Neural cell (in vitro differentiated cells): ENCODE results near the gene FARP1. TPM values are rescaled to one million over a fixed set of nuclear protein-coding genes. Genes with fewer than 3 reads are reported as not detected.

Experiments used
- H2AFZ ChIP-seq: fragments of 200-600, 300-800 bp; sonication (generic), shearing (Covaris generic); 2 replicates; pipeline ENCODE4 v1.6.0; 2014; ENCODE audit warnings: low read depth, mild to moderate bottlenecking, antibody characterized with exemption, low read length, moderate library complexity
- H3F3A ChIP-seq: fragments of 200-600 bp; shearing (Covaris generic); 2 replicates; pipeline ENCODE4 v1.6.1; 2016; ENCODE audit warnings: mild to moderate bottlenecking, moderate library complexity, mixed read lengths, antibody characterized with exemption, low read length; ENCODE audit not compliant: insufficient read depth, poor library complexity, severe bottlenecking
- H3K27ac ChIP-seq: fragments of 200-600, 300-800 bp; sonication (generic), shearing (Covaris generic); 2 replicates; pipeline ENCODE4 v1.5.1; 2014; ENCODE audit warnings: mild to moderate bottlenecking, low read length, moderate library complexity
- H3K27me3 ChIP-seq: fragments of 300-800, 200-600 bp; sonication (generic), shearing (Covaris generic); 2 replicates; pipeline ENCODE4 v1.6.0; 2014; ENCODE audit warnings: mild to moderate bottlenecking, low read depth, low read length, moderate library complexity; ENCODE audit not compliant: insufficient read depth
- H3K36me3 ChIP-seq: fragments of 300-800, 200-600 bp; sonication (generic), shearing (Covaris generic); 2 replicates; pipeline ENCODE4 v1.5.1; 2014; ENCODE audit warnings: mild to moderate bottlenecking, antibody characterized with exemption, low read length, moderate library complexity; ENCODE audit not compliant: insufficient read depth
- H3K4me2 ChIP-seq: fragments of 300-800, 200-600 bp; sonication (generic), shearing (Covaris generic); 2 replicates; pipeline ENCODE4 v1.6.0; 2014; ENCODE audit warnings: mild to moderate bottlenecking, low read length
- H3K4me3 ChIP-seq: fragments of 300-800, 200-600 bp; sonication (generic), shearing (Covaris generic); 2 replicates; pipeline ENCODE4 v1.5.1; 2014; ENCODE audit warnings: mild to moderate bottlenecking, low read length, moderate library complexity
- H3K79me2 ChIP-seq: fragments of 200-600 bp; shearing (Covaris generic); replicated peaks from 2 replicates; pipeline ENCODE4 v1.6.0; 2014; ENCODE audit warnings: mild to moderate bottlenecking, low read length, moderate library complexity; ENCODE audit not compliant: insufficient read depth
- H3K9ac ChIP-seq: fragments of 300-800, 200-600 bp; sonication (generic), shearing (Covaris generic); 2 replicates; pipeline ENCODE4 v1.6.1; 2016; ENCODE audit warnings: mild to moderate bottlenecking, low read length, mixed read lengths
- H3K9me2 ChIP-seq: fragments of 200-600 bp; shearing (Covaris generic); 2 replicates; pipeline ENCODE4 v1.6.1; 2016; ENCODE audit warnings: mild to moderate bottlenecking, low read length, mixed read lengths; ENCODE audit not compliant: insufficient read depth
- H3K9me3 ChIP-seq: fragments of 200-600, 300-800 bp; sonication (generic), shearing (Covaris generic); 2 replicates; pipeline ENCODE4 v1.6.1; 2016; ENCODE audit warnings: mild to moderate bottlenecking, mixed run types, low read length, moderate library complexity, mixed read lengths
- H4K20me1 ChIP-seq: fragments of 200-600 bp; shearing (Covaris generic); 2 replicates; pipeline ENCODE4 v1.6.1; 2016; ENCODE audit warnings: mild to moderate bottlenecking, mixed run types; ENCODE audit not compliant: insufficient read depth
- EP300 ChIP-seq: fragments of 450-650 bp; conservative IDR thresholded peaks from 2 replicates; pipeline ENCODE4 v1.6.1; 2014; ENCODE audit warnings: antibody characterized with exemption, mild to moderate bottlenecking, moderate library complexity; ENCODE audit not compliant: poor library complexity, severe bottlenecking
- EZH2 ChIP-seq: fragments of 200-600, 300-800 bp; shearing (Covaris generic), sonication (generic); IDR thresholded peaks from 2 replicates; pipeline ENCODE4 v1.6.1; 2014; ENCODE audit warnings: antibody characterized with exemption, low read length, borderline replicate concordance, mild to moderate bottlenecking; ENCODE audit not compliant: insufficient read depth, poor library complexity, severe bottlenecking
- MXI1 ChIP-seq: fragments of 450-650 bp; conservative IDR thresholded peaks from 2 replicates; pipeline ENCODE4 v1.6.1; 2014; ENCODE audit warnings: antibody characterized with exemption, mild to moderate bottlenecking; ENCODE audit not compliant: poor library complexity, severe bottlenecking
- POLR2AphosphoS5 ChIP-seq: IDR thresholded peaks from 2 replicates; pipeline ENCODE4 v1.6.1; 2012
- RAD21 ChIP-seq: fragments of 450-650 bp; conservative IDR thresholded peaks from 2 replicates; pipeline ENCODE4 v1.6.1; 2014; ENCODE audit warnings: antibody characterized with exemption, mild to moderate bottlenecking, moderate library complexity
- SMC3 ChIP-seq: fragments of 450-650 bp; conservative IDR thresholded peaks from 2 replicates; pipeline ENCODE4 v1.6.1; 2014; ENCODE audit warnings: antibody characterized with exemption, mild to moderate bottlenecking, moderate library complexity; ENCODE audit not compliant: poor library complexity
- TAF1 ChIP-seq: IDR thresholded peaks from 2 replicates; pipeline ENCODE4 v1.6.1; 2012; ENCODE audit warnings: low read depth
- polyA plus RNA-seq: library from polyadenylated mRNA; depleted of rRNA; stranded (reverse); fragments of >200 nt; gene quantifications from 2 replicates; pipeline ENCODE4 v1.2.3, GENCODE V29; 2014
- TF ChIP-seq, protein P1 (sequence below): IDR thresholded peaks from 2 replicates; pipeline ENCODE4 v1.6.1; 2012; ENCODE audit warnings: borderline replicate concordance
- TF ChIP-seq, protein P2 (sequence below): fragments of 450-650 bp; IDR thresholded peaks from 2 replicates; pipeline ENCODE4 v1.5.1; 2014; ENCODE audit warnings: antibody characterized with exemption, mild to moderate bottlenecking, moderate library complexity; ENCODE audit not compliant: poor library complexity, severe bottlenecking

FARP1 gene
- polyA plus RNA-seq, 1 donor from 2014 or later: 19.7 TPM

DNA sequence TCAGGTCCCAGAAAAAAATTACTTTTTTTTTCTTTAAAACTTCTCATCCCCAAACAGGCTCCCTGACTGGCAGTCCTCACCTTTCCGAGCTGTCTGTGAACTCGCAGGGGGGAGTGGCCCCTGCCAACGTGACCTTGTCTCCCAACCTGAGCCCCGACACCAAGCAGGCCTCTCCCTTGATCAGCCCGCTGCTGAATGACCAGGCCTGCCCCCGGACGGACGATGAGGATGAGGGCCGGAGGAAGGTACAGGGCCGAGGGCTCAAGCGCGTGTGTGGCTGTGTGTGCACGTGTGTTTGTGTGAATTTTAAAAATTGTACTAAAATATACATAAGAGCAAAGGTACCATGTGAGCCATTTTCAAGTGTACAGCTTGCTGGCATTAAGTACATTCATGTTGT, 266.4 kb downstream of the FARP1 start:
- H4K20me1 ChIP-seq: no peaks in the 10 kb centered on the region
- no peaks in the 10 kb centered on the region for H3K79me2 ChIP-seq
- H3F3A ChIP-seq: peaks cover 4% of the 10 kb centered on the region
- no peaks in the 10 kb centered on the region for H3K9me2 ChIP-seq
- H3K4me2 ChIP-seq: no peak overlapping the region
- H3K36me3 ChIP-seq: no peaks in the 10 kb centered on the region
- no peak overlapping the region for H3K27ac ChIP-seq
- TF ChIP-seq TAF1: no peak
- no peak overlapping the region for H3K4me3 ChIP-seq
- no peaks in the 10 kb centered on the region for H3K9me3 ChIP-seq
- H3K27me3 ChIP-seq: no peaks in the 10 kb centered on the region
- H3K9ac ChIP-seq: no peak overlapping the region
- H2AFZ ChIP-seq: no peak overlapping the region

DNA sequence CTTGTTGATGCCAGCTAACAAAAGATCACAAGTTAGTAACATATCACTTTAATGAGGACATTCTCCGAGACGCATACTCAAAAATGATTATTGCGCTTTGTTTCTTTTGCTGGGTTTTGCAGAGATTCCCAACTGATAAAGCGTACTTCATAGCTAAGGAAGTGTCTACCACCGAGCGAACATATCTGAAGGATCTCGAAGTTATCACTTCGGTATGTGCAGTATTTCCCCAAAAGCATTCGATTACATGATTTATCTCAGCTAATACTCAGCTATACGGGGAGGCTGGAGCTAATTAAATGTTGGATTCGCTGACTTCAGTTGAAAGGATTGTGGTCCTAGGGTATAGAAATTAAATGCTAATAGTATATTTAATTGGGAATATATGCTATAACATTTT, 267.7 kb downstream of the FARP1 start:
- Histone ChIP-seq H3K9me2 (no peaks in the 10 kb centered on the region), H2AFZ (no peak overlapping the region), H3K4me2 (no peak overlapping the region), H4K20me1 (no peaks in the 10 kb centered on the region), H3K4me3 (no peak overlapping the region), H3F3A (no peaks in the 10 kb centered on the region), H3K9me3 (no peaks in the 10 kb centered on the region), H3K27me3 (no peaks in the 10 kb centered on the region), H3K79me2 (no peaks in the 10 kb centered on the region), H3K27ac (no peak overlapping the region), H3K36me3 (no peaks in the 10 kb centered on the region), H3K9ac (no peak overlapping the region)
- TF ChIP-seq, protein P1, sequence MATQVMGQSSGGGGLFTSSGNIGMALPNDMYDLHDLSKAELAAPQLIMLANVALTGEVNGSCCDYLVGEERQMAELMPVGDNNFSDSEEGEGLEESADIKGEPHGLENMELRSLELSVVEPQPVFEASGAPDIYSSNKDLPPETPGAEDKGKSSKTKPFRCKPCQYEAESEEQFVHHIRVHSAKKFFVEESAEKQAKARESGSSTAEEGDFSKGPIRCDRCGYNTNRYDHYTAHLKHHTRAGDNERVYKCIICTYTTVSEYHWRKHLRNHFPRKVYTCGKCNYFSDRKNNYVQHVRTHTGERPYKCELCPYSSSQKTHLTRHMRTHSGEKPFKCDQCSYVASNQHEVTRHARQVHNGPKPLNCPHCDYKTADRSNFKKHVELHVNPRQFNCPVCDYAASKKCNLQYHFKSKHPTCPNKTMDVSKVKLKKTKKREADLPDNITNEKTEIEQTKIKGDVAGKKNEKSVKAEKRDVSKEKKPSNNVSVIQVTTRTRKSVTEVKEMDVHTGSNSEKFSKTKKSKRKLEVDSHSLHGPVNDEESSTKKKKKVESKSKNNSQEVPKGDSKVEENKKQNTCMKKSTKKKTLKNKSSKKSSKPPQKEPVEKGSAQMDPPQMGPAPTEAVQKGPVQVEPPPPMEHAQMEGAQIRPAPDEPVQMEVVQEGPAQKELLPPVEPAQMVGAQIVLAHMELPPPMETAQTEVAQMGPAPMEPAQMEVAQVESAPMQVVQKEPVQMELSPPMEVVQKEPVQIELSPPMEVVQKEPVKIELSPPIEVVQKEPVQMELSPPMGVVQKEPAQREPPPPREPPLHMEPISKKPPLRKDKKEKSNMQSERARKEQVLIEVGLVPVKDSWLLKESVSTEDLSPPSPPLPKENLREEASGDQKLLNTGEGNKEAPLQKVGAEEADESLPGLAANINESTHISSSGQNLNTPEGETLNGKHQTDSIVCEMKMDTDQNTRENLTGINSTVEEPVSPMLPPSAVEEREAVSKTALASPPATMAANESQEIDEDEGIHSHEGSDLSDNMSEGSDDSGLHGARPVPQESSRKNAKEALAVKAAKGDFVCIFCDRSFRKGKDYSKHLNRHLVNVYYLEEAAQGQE: no peak

DNA sequence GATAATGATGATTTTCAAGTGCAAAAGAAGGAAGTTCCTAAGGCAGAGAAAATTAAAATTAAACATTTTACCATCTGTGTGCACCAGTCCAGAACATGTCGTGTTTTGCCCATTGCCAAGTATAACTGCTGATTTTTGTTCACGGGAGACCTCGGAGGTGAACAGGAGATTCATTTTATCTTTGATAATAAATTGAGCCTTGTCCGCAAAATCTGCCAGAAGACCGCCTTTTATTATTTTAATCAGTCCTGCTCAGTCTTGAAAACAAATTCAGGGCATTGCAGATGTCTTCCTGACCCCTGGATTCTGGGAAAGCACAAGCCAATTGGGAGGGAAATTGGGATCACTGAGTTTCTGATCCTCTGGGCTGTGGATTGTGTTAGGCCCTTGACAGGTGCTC, 268.1 kb downstream of the FARP1 start:
- H3K79me2 ChIP-seq: no peaks in the 10 kb centered on the region
- no peak overlapping the region for H2AFZ ChIP-seq
- no peak overlapping the region for H3K9ac ChIP-seq
- no peaks in the 10 kb centered on the region for H3K9me2 ChIP-seq
- TF ChIP-seq MXI1 (no peak), RAD21 (no peak), EP300 (no peak), TAF1 (no peak), EZH2 (no peak), SMC3 (no peak), POLR2AphosphoS5 (no peak)
- TF ChIP-seq, protein P1: no peak
- TF ChIP-seq, protein P2, sequence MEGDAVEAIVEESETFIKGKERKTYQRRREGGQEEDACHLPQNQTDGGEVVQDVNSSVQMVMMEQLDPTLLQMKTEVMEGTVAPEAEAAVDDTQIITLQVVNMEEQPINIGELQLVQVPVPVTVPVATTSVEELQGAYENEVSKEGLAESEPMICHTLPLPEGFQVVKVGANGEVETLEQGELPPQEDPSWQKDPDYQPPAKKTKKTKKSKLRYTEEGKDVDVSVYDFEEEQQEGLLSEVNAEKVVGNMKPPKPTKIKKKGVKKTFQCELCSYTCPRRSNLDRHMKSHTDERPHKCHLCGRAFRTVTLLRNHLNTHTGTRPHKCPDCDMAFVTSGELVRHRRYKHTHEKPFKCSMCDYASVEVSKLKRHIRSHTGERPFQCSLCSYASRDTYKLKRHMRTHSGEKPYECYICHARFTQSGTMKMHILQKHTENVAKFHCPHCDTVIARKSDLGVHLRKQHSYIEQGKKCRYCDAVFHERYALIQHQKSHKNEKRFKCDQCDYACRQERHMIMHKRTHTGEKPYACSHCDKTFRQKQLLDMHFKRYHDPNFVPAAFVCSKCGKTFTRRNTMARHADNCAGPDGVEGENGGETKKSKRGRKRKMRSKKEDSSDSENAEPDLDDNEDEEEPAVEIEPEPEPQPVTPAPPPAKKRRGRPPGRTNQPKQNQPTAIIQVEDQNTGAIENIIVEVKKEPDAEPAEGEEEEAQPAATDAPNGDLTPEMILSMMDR: no peak
- H3F3A ChIP-seq: no peaks in the 10 kb centered on the region
- H3K27ac ChIP-seq: no peak overlapping the region
- no peaks in the 10 kb centered on the region for H4K20me1 ChIP-seq
- no peaks in the 10 kb centered on the region for H3K9me3 ChIP-seq
- no peak overlapping the region for H3K4me2 ChIP-seq
- no peaks in the 10 kb centered on the region for H3K36me3 ChIP-seq
- no peaks in the 10 kb centered on the region for H3K27me3 ChIP-seq
- H3K4me3 ChIP-seq: no peak overlapping the region
